CD4-positive, alpha-beta memory T cell (primary cell): ENCODE data around the gene LMBRD2. TPM values are rescaled to one million over a fixed set of nuclear protein-coding genes. Genes with fewer than 3 reads are reported as not detected.

Source experiments
- CTCF ChIA-PET: fragments of 350-600 bp; sonication (Branson Sonifier 250); formaldehyde crosslinking; loops from one replicate; lab custom pipeline; 2021; ENCODE audit warnings: inconsistent platforms; ENCODE audit not compliant: partially characterized antibody; lab: Charles Lee
- POLR2A ChIA-PET: fragments of 350-600 bp; sonication (Branson Sonifier 250); formaldehyde crosslinking; loops from one replicate; lab custom pipeline; 2021; ENCODE audit not compliant: partially characterized antibody; lab: Charles Lee
- DNase-seq, 5 donors: peaks; one replicate each; pipeline versions ENCODE4 v3.0.0 to v3.0.0-alpha.2; 2020 to 2022; ENCODE audit warnings: mixed read lengths in 1 of 5
- H3K27ac ChIP-seq: one replicate; pipeline ENCODE4 v1.7.0; 2013; ENCODE audit warnings: low read depth, low read length
- H3K27me3 ChIP-seq: 2 replicates; pipeline ENCODE4 v1.7.0; 2013; ENCODE audit warnings: mild to moderate bottlenecking, low read length, moderate library complexity; ENCODE audit not compliant: insufficient read depth
- H3K36me3 ChIP-seq: 2 replicates; pipeline ENCODE4 v1.7.0; 2013; ENCODE audit warnings: mild to moderate bottlenecking, low read length, moderate library complexity; ENCODE audit not compliant: insufficient read depth
- H3K4me1 ChIP-seq: 2 replicates; pipeline ENCODE4 v1.7.0; 2013; ENCODE audit warnings: mild to moderate bottlenecking, low read length, moderate library complexity; ENCODE audit not compliant: insufficient read depth
- H3K4me3 ChIP-seq, 2 donors: one replicate each; pipeline ENCODE4 v1.7.0; 2013; ENCODE audit warnings: low read length in 2 of 2, mild to moderate bottlenecking in 1 of 2
- H3K9me3 ChIP-seq, 2 donors: one replicate each; pipeline ENCODE4 v1.7.0; 2013; ENCODE audit warnings: low read length in 2 of 2, control low read depth in 1 of 2; ENCODE audit not compliant: control insufficient read depth in 1 of 2
- H3K27ac Mint-ChIP-seq, 7 donors: one replicate each; pipeline ENCODE4 v1.8.0; 2020 to 2021; ENCODE audit warnings: mixed read lengths in 7 of 7, mild to moderate bottlenecking in 6 of 7, inconsistent platforms in 3 of 7, moderate library complexity in 3 of 7
- H3K27me3 Mint-ChIP-seq, 2 donors: one replicate each; pipeline ENCODE4 v1.8.0; 2020 to 2021; ENCODE audit warnings: mixed read lengths in 2 of 2
- H3K36me3 Mint-ChIP-seq, 2 donors: one replicate each; pipeline ENCODE4 v1.8.0; 2020 to 2021; ENCODE audit warnings: mixed read lengths in 2 of 2, inconsistent platforms in 1 of 2, mild to moderate bottlenecking in 1 of 2
- H3K4me1 Mint-ChIP-seq, 4 donors: one replicate each; pipeline ENCODE4 v1.8.0; 2020 to 2021; ENCODE audit warnings: mixed read lengths in 4 of 4, mild to moderate bottlenecking in 1 of 4
- H3K4me3 Mint-ChIP-seq, 8 donors: one replicate each; pipeline ENCODE4 v1.8.0; 2020 to 2021; ENCODE audit warnings: mixed read lengths in 8 of 8, mild to moderate bottlenecking in 7 of 8, moderate library complexity in 6 of 8, inconsistent platforms in 3 of 8
- H3K9me3 Mint-ChIP-seq, 8 donors: one replicate each; pipeline ENCODE4 v1.8.0; 2020 to 2021; ENCODE audit warnings: mixed read lengths in 8 of 8, mild to moderate bottlenecking in 5 of 8, inconsistent platforms in 3 of 8, moderate library complexity in 1 of 8
- intact Hi-C: fragments of 100-400 bp; cut with micrococcal nuclease; formaldehyde crosslinking; loops from one replicate; pipeline ENCODE4 v1.15.1; 2023
- polyA plus RNA-seq, 2 donors: library from polyadenylated mRNA; unstranded; fragments of 300-500 nt; fragmentation: Illumina TruSeq; gene quantifications; one replicate each; pipeline ENCODE4 v1.2.3, GENCODE V29; 2021
- total RNA-seq, 2 experiments: library from RNA; stranded (reverse); gene quantifications; one replicate each; pipeline ENCODE4 v1.2.3, GENCODE V29; 2021

The LMBRD2 gene
- total and polyA plus RNA-seq, 4 experiments from 2014 or later: 3.0 to 16.6 (median 10.1) TPM

DNA sequence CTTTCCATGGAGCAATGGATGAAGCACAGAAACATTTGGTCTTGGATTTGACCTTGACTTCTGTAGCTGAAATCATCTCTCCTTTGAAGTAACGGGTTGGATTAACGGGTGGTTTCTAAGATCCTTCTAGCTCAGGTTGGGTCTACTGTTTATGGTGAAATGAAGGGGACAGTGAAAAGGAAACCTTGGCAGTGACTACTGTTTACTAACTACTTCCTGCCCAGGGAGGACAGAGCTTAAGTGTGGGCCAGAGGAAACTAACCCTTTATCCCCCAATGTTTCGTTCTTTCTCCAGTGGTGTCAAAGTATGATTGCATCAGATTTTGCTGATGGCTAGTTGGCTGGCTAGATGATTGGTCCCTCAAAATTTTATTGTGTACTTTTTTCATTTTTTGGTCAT is 22.4 kb upstream of the LMBRD2 start:
- Mint-ChIP-seq H3K27ac (no peak overlapping the region), H3K27me3 (no peaks in the 10 kb centered on the region), H3K4me1 (peaks cover 0 to 6% (median 3%) of the 10 kb centered on the region in 4 donors), H3K4me3 (no peak overlapping the region), H3K9me3 (no peaks in the 10 kb centered on the region), H3K36me3 (peaks cover 64 to 84% of the 10 kb centered on the region in 2 donors)
- CTCF ChIA-PET: no interaction called here
- no peak overlapping the region for H3K4me3 ChIP-seq
- H3K27ac ChIP-seq: no peak overlapping the region
- POLR2A ChIA-PET: no interaction called here
- H3K9me3 ChIP-seq: no peaks in the 10 kb centered on the region
- H3K27me3 ChIP-seq: no peaks in the 10 kb centered on the region
- H3K4me1 ChIP-seq: peaks cover under 1% of the 10 kb centered on the region
- H3K36me3 ChIP-seq: peaks cover 41% of the 10 kb centered on the region
- intact Hi-C loops: no loop called here
- no peak for DNase-seq

DNA sequence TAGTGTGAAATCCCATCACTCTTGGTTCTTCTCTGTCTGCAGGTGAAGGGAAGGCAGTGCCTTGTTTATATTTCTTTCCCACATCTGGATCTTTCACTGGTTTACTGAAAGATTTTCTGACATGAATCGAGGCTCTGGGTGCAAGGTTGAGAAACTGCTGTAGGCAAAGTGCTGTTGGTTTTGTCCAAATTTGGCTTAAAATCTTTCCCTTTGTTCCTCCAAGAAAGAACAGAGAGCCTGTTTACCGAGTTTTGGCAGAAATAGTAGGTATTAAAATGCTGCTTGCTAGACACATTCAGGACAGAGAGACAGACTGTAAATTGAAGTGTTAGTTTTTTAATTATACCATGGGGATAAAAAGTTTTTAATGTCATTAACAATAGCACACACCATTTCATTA is 21.7 kb upstream of the LMBRD2 start:
- Histone ChIP-seq H3K9me3 (no peaks in the 10 kb centered on the region), H3K4me1 (peaks cover 7% of the 10 kb centered on the region), H3K36me3 (peaks cover 41% of the 10 kb centered on the region), H3K4me3 (no peak overlapping the region), H3K27ac (no peak overlapping the region), H3K27me3 (no peaks in the 10 kb centered on the region)
- CTCF ChIA-PET: no interaction called here
- peaks cover 5 to 13% (median 9%) of the 10 kb centered on the region in 4 donors for H3K4me1 Mint-ChIP-seq
- no peak for DNase-seq
- peaks cover 59 to 82% of the 10 kb centered on the region in 2 donors for H3K36me3 Mint-ChIP-seq
- H3K4me3 Mint-ChIP-seq: no peak overlapping the region
- no peaks in the 10 kb centered on the region for H3K27me3 Mint-ChIP-seq
- POLR2A ChIA-PET: no interaction called here
- no peak overlapping the region for H3K27ac Mint-ChIP-seq
- H3K9me3 Mint-ChIP-seq: no peaks in the 10 kb centered on the region
- intact Hi-C loops: no loop called here

DNA sequence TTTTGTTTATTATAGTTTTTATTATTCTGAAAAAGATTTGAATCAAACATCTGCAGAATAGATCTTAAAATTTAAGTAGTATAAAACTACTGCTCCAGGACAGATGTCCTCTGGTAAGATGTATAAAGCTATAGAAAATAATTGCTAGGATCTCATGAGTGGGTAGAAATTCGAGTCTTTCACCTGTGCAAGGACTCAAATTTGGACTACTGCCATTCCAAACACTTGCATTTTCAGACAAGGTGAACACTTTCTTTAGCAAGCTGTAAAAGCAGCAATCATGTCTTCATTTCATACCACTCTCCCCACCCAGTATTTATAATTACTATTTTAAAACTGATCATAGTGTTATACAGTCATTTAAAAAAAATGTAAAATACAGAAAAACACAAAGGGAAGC is 20.9 kb upstream of the LMBRD2 start:
- CTCF ChIA-PET: no interaction called here

DNA sequence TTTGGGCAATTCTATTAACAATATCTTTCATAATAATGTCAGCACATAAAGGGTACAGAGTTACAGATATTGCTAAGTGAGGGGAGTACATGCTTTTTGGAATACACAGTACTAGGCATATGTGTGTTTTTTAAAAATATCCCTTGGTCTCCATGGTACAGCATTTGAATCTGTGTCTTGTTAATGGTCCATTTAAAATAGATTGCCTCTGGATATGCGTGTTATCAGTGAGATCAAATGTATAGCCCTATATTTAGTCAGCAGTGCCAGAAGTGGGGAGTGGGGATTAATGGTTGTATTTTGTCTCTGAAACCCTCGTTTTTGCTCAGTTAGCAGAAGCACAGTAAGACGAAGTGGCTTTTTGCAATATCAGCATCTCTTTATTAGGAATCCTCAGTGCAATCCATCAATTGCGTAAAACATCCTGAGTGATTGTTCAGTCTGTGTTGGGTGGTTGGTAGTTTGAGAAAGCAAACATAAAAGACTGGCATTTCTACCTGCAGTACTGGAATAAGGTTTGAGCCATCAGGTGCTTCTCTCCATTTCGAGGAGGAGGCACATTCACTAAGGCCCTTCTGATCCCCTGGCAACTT is 19.2 kb upstream of the LMBRD2 start:
- no peak for DNase-seq
- CTCF ChIA-PET: no interaction called here
- H3K36me3 Mint-ChIP-seq: peaks cover 66 to 87% of the 10 kb centered on the region in 2 donors
- peak overlapping the region in 2 of 7 donors; percentile 54 to 85 for H3K27ac Mint-ChIP-seq
- Histone ChIP-seq H3K4me1 (peaks cover 14% of the 10 kb centered on the region), H3K36me3 (peaks cover 41% of the 10 kb centered on the region), H3K27me3 (no peaks in the 10 kb centered on the region), H3K27ac (no peak overlapping the region), H3K9me3 (no peaks in the 10 kb centered on the region), H3K4me3 (no peak overlapping the region)
- no peaks in the 10 kb centered on the region for H3K27me3 Mint-ChIP-seq
- no peaks in the 10 kb centered on the region for H3K9me3 Mint-ChIP-seq
- POLR2A ChIA-PET: no interaction called here
- intact Hi-C loops: no loop called here
- peaks cover 12 to 32% (median 17%) of the 10 kb centered on the region in 4 donors for H3K4me1 Mint-ChIP-seq
- H3K4me3 Mint-ChIP-seq: no peak overlapping the region

More for the DNA sequence above, 20.9 kb upstream of the LMBRD2 start:
- POLR2A ChIA-PET: no interaction called here
- H3K4me1 Mint-ChIP-seq: peaks cover 11 to 21% (median 15%) of the 10 kb centered on the region in 4 donors
- H3K27ac Mint-ChIP-seq: no peak overlapping the region
- H3K4me3 Mint-ChIP-seq: no peak overlapping the region
- H3K27me3 Mint-ChIP-seq: no peaks in the 10 kb centered on the region
- Histone ChIP-seq H3K36me3 (peaks cover 41% of the 10 kb centered on the region), H3K4me1 (peaks cover 14% of the 10 kb centered on the region), H3K4me3 (no peak overlapping the region), H3K9me3 (no peaks in the 10 kb centered on the region), H3K27ac (no peak overlapping the region), H3K27me3 (no peaks in the 10 kb centered on the region)
- peaks cover 61 to 84% of the 10 kb centered on the region in 2 donors for H3K36me3 Mint-ChIP-seq
- DNase-seq: no peak
- intact Hi-C loops: no loop called here
- H3K9me3 Mint-ChIP-seq: no peaks in the 10 kb centered on the region

DNA sequence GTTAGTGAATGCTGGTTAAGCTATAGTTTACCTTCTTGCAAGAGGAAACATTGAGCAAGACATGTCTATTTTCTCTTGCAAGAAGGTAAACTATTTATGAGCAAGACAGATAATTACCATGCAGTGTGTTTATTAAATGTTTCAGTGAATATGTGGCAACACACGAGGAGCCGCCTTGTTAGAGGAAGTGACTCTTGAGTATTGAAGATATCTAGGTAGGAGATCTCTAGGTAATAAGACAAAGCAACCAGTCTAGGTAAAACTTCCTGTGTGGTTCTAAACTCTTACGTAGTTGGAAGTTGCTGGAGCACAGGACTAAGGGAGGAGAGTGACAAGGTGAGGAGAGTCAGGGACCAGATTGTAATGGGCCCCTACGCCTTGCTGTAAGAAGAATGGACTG is 17.1 kb upstream of the LMBRD2 start:
- Mint-ChIP-seq H3K27me3 (no peaks in the 10 kb centered on the region), H3K27ac (peak overlapping the region; percentile 72 to 89 (median 84)), H3K36me3 (peaks cover 55 to 86% of the 10 kb centered on the region in 2 donors), H3K4me3 (peak overlapping the region in 4 of 8 donors; percentile 7 to 49 (median 30)), H3K9me3 (no peaks in the 10 kb centered on the region), H3K4me1 (peaks cover 14 to 32% (median 18%) of the 10 kb centered on the region in 4 donors)
- intact Hi-C loops: no loop called here
- ChIA-PET CTCF (interaction anchor here (1.5 kb wide), 1 partner anchor 10 kb away, joined by 5 read pairs; no protein-coding TSS in a partner anchor), POLR2A (interaction anchor here (2.3 kb wide), 1 partner anchor 16 kb away, joined by 11 read pairs; the partner anchor contains the start of genes LMBRD2 and SKP2)
- H3K27me3 ChIP-seq: no peaks in the 10 kb centered on the region
- H3K36me3 ChIP-seq: peaks cover 40% of the 10 kb centered on the region
- H3K4me1 ChIP-seq: peaks cover 14% of the 10 kb centered on the region
- no peak overlapping the region for H3K4me3 ChIP-seq
- DNase-seq: peak; percentile 25 to 55 (median 29)
- no peaks in the 10 kb centered on the region for H3K9me3 ChIP-seq
- no peak overlapping the region for H3K27ac ChIP-seq

DNA sequence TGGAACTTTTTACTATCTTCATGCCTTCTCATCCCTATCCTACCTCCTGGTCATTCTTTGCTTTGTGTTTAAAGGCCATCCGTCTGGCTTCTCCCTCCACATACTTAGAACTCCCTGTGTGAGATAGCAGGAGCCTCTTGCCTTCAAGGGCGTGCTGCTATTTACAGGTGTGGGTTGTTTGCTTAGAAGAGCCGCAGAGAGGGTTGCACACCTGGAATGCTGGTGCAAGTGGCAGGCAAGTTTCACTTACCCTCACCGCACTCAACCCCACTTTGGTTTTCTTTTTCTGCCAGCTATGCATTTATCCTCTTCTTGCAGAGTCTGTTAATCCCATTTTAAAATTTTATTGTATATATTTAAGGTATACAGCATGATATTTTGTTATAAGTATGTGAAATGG is 12.8 kb upstream of the LMBRD2 start:
- intact Hi-C loops: no loop called here
- POLR2A ChIA-PET: no interaction called here
- no peaks in the 10 kb centered on the region for H3K9me3 ChIP-seq
- CTCF ChIA-PET: interaction anchor here (1.3 kb wide), 1 partner anchor 10 kb away, joined by 3 read pairs; no protein-coding TSS in a partner anchor
- Mint-ChIP-seq H3K27me3 (no peaks in the 10 kb centered on the region), H3K36me3 (peaks cover 65 to 83% of the 10 kb centered on the region in 2 donors), H3K4me3 (no peak overlapping the region), H3K4me1 (peaks cover 23 to 35% (median 26%) of the 10 kb centered on the region in 4 donors), H3K9me3 (no peaks in the 10 kb centered on the region), H3K27ac (no peak overlapping the region)
- peaks cover 14% of the 10 kb centered on the region for H3K4me1 ChIP-seq
- no peak overlapping the region for H3K4me3 ChIP-seq
- H3K36me3 ChIP-seq: peaks cover 32% of the 10 kb centered on the region
- no peak overlapping the region for H3K27ac ChIP-seq
- no peak for DNase-seq
- H3K27me3 ChIP-seq: no peaks in the 10 kb centered on the region

DNA sequence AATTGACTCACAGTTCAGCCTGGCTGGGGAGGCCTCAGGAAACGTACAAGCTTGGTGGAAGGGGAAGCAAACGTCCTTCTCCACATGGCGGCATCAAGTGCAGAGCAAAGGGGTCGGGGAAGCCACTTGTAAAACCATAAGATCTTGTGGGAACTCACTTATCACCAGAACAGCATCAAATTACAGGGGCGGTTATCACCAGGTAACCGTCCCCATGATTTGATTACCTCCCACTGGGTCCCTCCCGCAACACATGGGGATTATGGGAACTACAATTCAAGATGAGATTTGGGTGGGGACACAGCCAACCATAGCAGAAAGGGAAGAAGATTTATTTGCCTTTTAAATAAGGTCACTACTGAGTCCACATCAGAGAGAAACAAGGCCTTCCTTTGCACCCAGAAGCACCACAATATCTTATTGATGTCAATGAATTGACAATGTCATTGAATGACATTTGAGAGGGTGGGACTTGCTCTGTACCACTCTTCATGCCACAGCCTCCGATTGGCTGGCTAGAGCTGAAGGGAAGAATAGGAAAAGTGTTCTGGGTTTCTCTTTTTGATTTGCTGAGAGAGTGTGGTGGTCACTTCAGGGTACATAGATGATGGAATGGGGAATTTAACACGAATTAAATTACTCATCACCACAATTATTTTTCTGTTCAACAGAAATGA is 11.3 kb upstream of the LMBRD2 start:
- POLR2A ChIA-PET: no interaction called here
- H3K27me3 Mint-ChIP-seq: no peaks in the 10 kb centered on the region
- H3K9me3 Mint-ChIP-seq: no peaks in the 10 kb centered on the region
- no peaks in the 10 kb centered on the region for H3K9me3 ChIP-seq
- CTCF ChIA-PET: no interaction called here
- H3K4me3 ChIP-seq: no peak overlapping the region
- H3K36me3 ChIP-seq: peaks cover 33% of the 10 kb centered on the region
- no peaks in the 10 kb centered on the region for H3K27me3 ChIP-seq
- peaks cover 19 to 31% (median 22%) of the 10 kb centered on the region in 4 donors for H3K4me1 Mint-ChIP-seq
- H3K4me3 Mint-ChIP-seq: no peak overlapping the region
- DNase-seq: no peak
- H3K27ac ChIP-seq: no peak overlapping the region
- no peak overlapping the region for H3K27ac Mint-ChIP-seq
- intact Hi-C loops: no loop called here
- H3K4me1 ChIP-seq: peaks cover 1% of the 10 kb centered on the region
- peaks cover 71 to 84% of the 10 kb centered on the region in 2 donors for H3K36me3 Mint-ChIP-seq
